ENCODE results near the gene IGDCC3.

IGDCC3 gene

GRCh38 chr15:65292938-65293518, 84.8 kb downstream of the IGDCC3 start:
- ATAC-seq (no peak), DNase-seq (no peak)
- Mint-ChIP-seq H3K4me3 (no peak overlapping the region), H3K4me1 (peaks cover 22% of the 10 kb centered on the region), H3K27me3 (no peaks in the 10 kb centered on the region), H3K9me3 (no peaks in the 10 kb centered on the region), H3K27ac (no peak overlapping the region)

GRCh38 chr15:65290228-65290627, 87.6 kb downstream of the IGDCC3 start:
- Mint-ChIP-seq H3K27me3 (no peaks in the 10 kb centered on the region), H3K4me1 (peaks cover 20% of the 10 kb centered on the region)
- no peak for ATAC-seq

GRCh38 chr15:65289261-65289854, 88.4 kb downstream of the IGDCC3 start:
- DNase-seq (no peak), ATAC-seq (no peak)
- Mint-ChIP-seq H3K27me3 (no peaks in the 10 kb centered on the region), H3K9me3 (no peaks in the 10 kb centered on the region), H3K4me3 (no peak overlapping the region), H3K4me1 (peaks cover 24% of the 10 kb centered on the region), H3K27ac (no peak overlapping the region)

More at GRCh38 chr15:65290228-65290627, 87.6 kb downstream of the IGDCC3 start:
- no peak for DNase-seq
- Mint-ChIP-seq H3K27ac (no peak overlapping the region), H3K9me3 (no peaks in the 10 kb centered on the region), H3K4me3 (no peak overlapping the region)

GRCh38 chr15:65287520-65287855, 90.3 kb downstream of the IGDCC3 start:
- ATAC-seq (no peak), DNase-seq (no peak)
- no peaks in the 10 kb centered on the region for H3K27me3 Mint-ChIP-seq
- H3K4me3 Mint-ChIP-seq = peak overlapping the region; percentile 88 to 91
- peaks cover 39% of the 10 kb centered on the region for H3K4me1 Mint-ChIP-seq
- peak overlapping the region; percentile 31 to 94 for H3K27ac Mint-ChIP-seq
- H3K9me3 Mint-ChIP-seq = no peaks in the 10 kb centered on the region

GRCh38 chr15:65286704-65287519, 90.9 kb downstream of the IGDCC3 start, which contains the start of gene PARP16:
TSS of gene PARP16 (minus strand) at chr15:65286883. CDS start at chr15:65286426, 457 bp downstream.
- Mint-ChIP-seq H3K4me1 (peaks cover 45% of the 10 kb centered on the region), H3K4me3 (peak within 1 kb of the TSS; percentile 88 to 91), H3K27ac (peak within 1 kb of the TSS; percentile 94 to 96), H3K27me3 (no peaks in the 10 kb centered on the region), H3K9me3 (no peaks in the 10 kb centered on the region)
- peak; percentile 97 for ATAC-seq
- peak; percentile 92 to 93 for DNase-seq

- Mint-ChIP-seq H3K4me3 (peak overlapping the region; percentile 88 to 91), H3K4me1 (peaks cover 46% of the 10 kb centered on the region), H3K27ac (peak overlapping the region; percentile 94 to 96), H3K27me3 (no peaks in the 10 kb centered on the region), H3K9me3 (no peaks in the 10 kb centered on the region)
- DNase-seq (no peak), ATAC-seq (peak; percentile 51)
Measured at GRCh38 chr15:65286069-65286703, 91.6 kb downstream of the IGDCC3 start.

- peaks cover 46% of the 10 kb centered on the region for H3K4me1 Mint-ChIP-seq
- no peak for DNase-seq
- no peaks in the 10 kb centered on the region for H3K9me3 Mint-ChIP-seq
- H3K27me3 Mint-ChIP-seq = no peaks in the 10 kb centered on the region
- H3K27ac Mint-ChIP-seq = peak overlapping the region; percentile 94 to 96
- ATAC-seq = no peak
- peak overlapping the region; percentile 88 to 91 for H3K4me3 Mint-ChIP-seq
Measured at GRCh38 chr15:65285291-65286068, 92.3 kb downstream of the IGDCC3 start.

GRCh38 chr15:65278480-65278879, 99.3 kb downstream of the IGDCC3 start:
- Mint-ChIP-seq H3K4me1 (peaks cover 58% of the 10 kb centered on the region), H3K27me3 (no peaks in the 10 kb centered on the region), H3K9me3 (no peaks in the 10 kb centered on the region), H3K4me3 (no peak overlapping the region), H3K27ac (peak overlapping the region in 1 of 2 donors; percentile 33)
- ATAC-seq (no peak), DNase-seq (no peak)
